SIG-M5 treated with dmso at 0.1 percent for 504 hours (cell line): ENCODE results near the gene RMND5B.

Experiments
- DNase-seq: peaks from one replicate; lab custom pipeline; 2025; ENCODE audit not compliant: unreplicated experiment; lab: John Stamatoyannopoulos, UW

The RMND5B gene

DNA sequence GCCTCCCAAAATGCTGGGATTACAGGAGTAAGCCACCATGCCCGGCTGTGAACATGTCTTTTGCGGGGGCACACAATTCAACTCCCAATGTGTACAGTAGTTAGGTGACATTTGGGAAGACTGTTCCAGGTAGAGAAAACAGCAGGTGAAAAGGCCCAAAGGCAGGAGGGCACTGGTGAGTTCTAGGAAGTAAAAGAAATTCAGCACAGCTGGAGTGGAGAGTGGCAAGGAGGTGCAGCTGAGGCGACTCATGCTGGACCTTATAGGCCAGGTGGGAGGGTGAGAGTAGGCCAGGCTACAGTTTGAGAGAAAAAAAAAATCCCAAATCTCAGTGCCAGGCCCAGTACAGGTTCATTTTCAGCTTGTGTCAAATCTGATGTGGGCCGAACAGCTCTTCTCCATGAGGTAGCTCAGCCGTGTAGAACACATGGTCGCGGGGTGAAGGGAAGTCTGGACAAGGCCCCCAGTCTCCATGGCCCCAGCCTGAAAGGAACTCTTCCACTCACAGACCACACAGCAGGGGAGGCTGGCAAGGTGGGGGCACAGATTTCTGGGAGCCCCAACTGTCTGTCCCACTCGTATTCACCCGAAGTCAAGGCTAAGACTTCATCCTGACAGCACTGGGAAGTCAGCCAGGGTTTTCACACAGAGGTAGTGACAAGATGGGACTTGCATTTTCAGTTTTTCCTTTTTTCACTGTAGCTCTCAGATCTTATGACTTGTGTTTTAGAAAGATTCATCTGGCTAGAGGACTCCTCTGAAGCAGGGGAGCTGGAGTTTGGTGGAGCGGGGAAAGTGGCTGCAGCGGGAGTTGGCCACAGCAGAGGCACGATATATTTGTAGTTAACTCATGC is 69.0 kb downstream of the RMND5B start:
- DNase-seq, result no peak
